Activated CD4-positive, alpha-beta T cell treated with anti-CD3 and anti-CD28 coated beads, Interleukin-2, amount 10 ng/mL, durations not matched to agents 24 days and 14 days (primary cell): ENCODE data around the gene ZNF791. TPM values are rescaled to one million over a fixed set of nuclear protein-coding genes. Genes with fewer than 3 reads are reported as not detected.
"Not testable (repeated sequence)": the region's sequence is repeated elsewhere in the genome, so short reads cannot be mapped to it uniquely, and the experiment has no call there.

Experiments used
- DNase-seq: peaks from one replicate; pipeline ENCODE4 v3.0.0; 2022
- H3K27ac Mint-ChIP-seq: one replicate; pipeline ENCODE4 v1.8.0; 2022; ENCODE audit warnings: mild to moderate bottlenecking, mixed read lengths
- H3K27me3 Mint-ChIP-seq: one replicate; pipeline ENCODE4 v1.8.0; 2022; ENCODE audit warnings: mixed read lengths
- H3K36me3 Mint-ChIP-seq: one replicate; pipeline ENCODE4 v1.8.0; 2022; ENCODE audit warnings: low read depth, mild to moderate bottlenecking, mixed read lengths
- H3K4me1 Mint-ChIP-seq: one replicate; pipeline ENCODE4 v1.8.0; 2021; ENCODE audit warnings: mixed read lengths
- H3K4me3 Mint-ChIP-seq: one replicate; pipeline ENCODE4 v1.8.0; 2022; ENCODE audit warnings: mild to moderate bottlenecking, moderate library complexity, mixed read lengths
- H3K9me3 Mint-ChIP-seq: one replicate; pipeline ENCODE4 v1.8.0; 2021; ENCODE audit warnings: mixed read lengths
- intact Hi-C: fragments of 100-400 bp; cut with micrococcal nuclease; formaldehyde crosslinking; loops from one replicate; pipeline ENCODE4 v1.15.1; 2023
- total RNA-seq: library from RNA; stranded (reverse); gene quantifications from 2 replicates; pipeline ENCODE4 v1.2.3, GENCODE V29; 2022

The ZNF791 gene
- total RNA-seq, 1 donor from 2014 or later = 22.3 TPM

DNA sequence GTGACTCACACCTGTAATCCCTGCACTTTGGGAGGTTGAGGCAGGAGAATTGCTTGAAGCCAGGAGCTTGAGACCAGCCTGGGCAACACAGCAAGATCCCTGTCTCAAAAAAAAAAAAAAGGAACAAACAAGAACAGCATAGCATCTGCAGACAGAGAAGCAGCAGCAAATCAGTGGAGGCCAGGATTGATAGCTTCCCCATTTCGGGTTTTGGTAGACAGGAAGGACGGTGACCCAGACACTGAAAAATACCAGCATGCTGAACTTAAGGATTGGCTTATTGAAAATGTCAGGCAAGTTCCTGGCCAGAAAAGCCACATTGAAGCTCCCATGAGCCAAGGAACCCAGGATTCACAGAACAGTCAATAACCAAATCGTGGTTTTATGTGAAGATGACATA is 3.1 kb upstream of the ZNF791 start:
- H3K9me3 Mint-ChIP-seq = no peaks in the 10 kb centered on the region

DNA sequence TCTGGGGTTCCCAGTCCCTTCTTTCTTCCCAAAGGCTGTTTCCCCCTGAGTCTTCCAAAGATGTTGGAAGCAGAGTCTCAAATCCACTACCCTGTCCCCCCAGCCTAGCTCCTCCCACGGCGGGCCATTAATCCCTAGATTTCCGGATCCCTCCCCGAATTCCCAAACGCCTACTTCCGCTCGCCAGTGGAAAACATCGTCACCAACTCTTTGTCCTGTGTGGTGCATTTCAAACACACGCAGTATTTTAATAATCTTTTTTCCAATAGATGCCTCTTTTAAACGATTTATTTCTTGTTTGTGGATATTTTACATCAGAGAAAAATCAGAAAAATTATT is 610 bp downstream of the ZNF791 start:
- Mint-ChIP-seq H3K27me3 (no peaks in the 10 kb centered on the region), H3K36me3 (peaks cover 43% of the 10 kb centered on the region), H3K9me3 (peaks cover 3% of the 10 kb centered on the region), H3K4me1 (peaks cover 25% of the 10 kb centered on the region), H3K4me3 (peak overlapping the region; percentile 100), H3K27ac (peak overlapping the region; percentile 99)
- DNase-seq = no peak
- intact Hi-C loops = loop anchor here (2.0 kb wide), 1 partner anchor 61 kb away; the partner anchor contains the start of gene ZNF564

More for the DNA sequence above, 3.1 kb upstream of the ZNF791 start:
- Mint-ChIP-seq H3K4me1 (peaks cover 17% of the 10 kb centered on the region), H3K36me3 (peaks cover 28% of the 10 kb centered on the region), H3K4me3 (no peak overlapping the region), H3K27me3 (no peaks in the 10 kb centered on the region), H3K27ac (no peak overlapping the region)
- no peak for DNase-seq
- intact Hi-C loops = no loop called here

- peaks cover 58% of the 10 kb centered on the region for H3K36me3 Mint-ChIP-seq
These were observed 6.9 kb downstream of the ZNF791 start for GRCh38 chr19:12617646-12618045.

DNA sequence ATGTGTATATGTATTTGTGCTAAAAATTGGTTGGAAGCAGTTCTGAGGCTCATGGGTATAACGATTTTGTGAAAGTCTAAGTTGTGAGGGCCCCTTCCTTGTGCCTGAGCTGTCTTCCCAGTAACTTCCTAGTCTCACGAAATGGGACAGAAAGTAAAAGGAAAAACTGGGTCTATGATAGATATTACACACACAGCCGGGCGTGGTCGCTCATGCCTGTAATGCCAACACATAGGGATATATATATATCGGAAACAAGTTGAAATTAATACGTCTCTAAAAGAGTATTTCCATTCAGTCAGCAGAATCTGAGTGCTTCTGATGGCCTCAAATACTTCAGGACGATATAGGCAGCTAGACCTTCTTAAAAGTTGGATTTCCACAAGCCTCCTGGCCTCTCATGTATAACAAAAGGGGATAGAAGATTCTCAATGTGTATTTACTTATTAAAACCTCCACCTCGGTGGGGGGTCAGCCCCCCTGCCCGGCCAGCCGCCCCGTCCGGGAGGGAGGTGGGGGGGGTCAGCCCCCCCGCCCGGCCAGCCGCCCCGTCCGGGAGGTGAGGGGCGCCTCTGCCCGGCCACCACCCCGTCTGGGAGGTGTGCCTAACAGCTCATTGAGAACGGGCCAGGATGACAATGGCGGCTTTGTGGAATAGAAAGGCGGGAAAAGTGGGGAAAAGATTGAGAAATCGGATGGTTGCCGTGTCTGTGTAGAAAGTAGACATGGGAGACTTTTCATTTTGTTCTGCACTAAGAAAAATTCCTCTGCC is 10.7 kb downstream of the ZNF791 start:
- not testable (repeated sequence) for H3K4me1 Mint-ChIP-seq
- H3K36me3 Mint-ChIP-seq = peaks cover 65% of the 10 kb centered on the region

More at GRCh38 chr19:12617646-12618045, 6.9 kb downstream of the ZNF791 start:
- no peak overlapping the region for H3K27ac Mint-ChIP-seq
- peaks cover 17% of the 10 kb centered on the region for H3K4me1 Mint-ChIP-seq
- no peaks in the 10 kb centered on the region for H3K27me3 Mint-ChIP-seq
- no peak overlapping the region for H3K4me3 Mint-ChIP-seq
- intact Hi-C loops = no loop called here
- no peak for DNase-seq
- H3K9me3 Mint-ChIP-seq = peaks cover 3% of the 10 kb centered on the region

GRCh38 chr19:12623361-12624031 is 12.8 kb downstream of the ZNF791 start:
- Mint-ChIP-seq H3K4me3 (no peak overlapping the region), H3K36me3 (peaks cover 74% of the 10 kb centered on the region), H3K27ac (no peak overlapping the region), H3K27me3 (no peaks in the 10 kb centered on the region), H3K9me3 (peaks cover 5% of the 10 kb centered on the region), H3K4me1 (no peaks in the 10 kb centered on the region)
- intact Hi-C loops = no loop called here
- no peak for DNase-seq

More for the DNA sequence above, 10.7 kb downstream of the ZNF791 start:
- H3K27ac Mint-ChIP-seq, DNase-seq, H3K4me3 Mint-ChIP-seq, H3K9me3 Mint-ChIP-seq, H3K27me3 Mint-ChIP-seq, intact Hi-C loops: not testable (repeated sequence)

GRCh38 chr19:12626958-12627357 is 16.2 kb downstream of the ZNF791 start:
- H3K4me1 Mint-ChIP-seq = no peaks in the 10 kb centered on the region
- H3K27me3 Mint-ChIP-seq = no peaks in the 10 kb centered on the region
- H3K27ac Mint-ChIP-seq = no peak overlapping the region
- no peak overlapping the region for H3K4me3 Mint-ChIP-seq
- intact Hi-C loops = no loop called here
- peaks cover 13% of the 10 kb centered on the region for H3K9me3 Mint-ChIP-seq
- DNase-seq = no peak
- H3K36me3 Mint-ChIP-seq = peaks cover 86% of the 10 kb centered on the region

- H3K27ac Mint-ChIP-seq = no peak overlapping the region
- H3K36me3 Mint-ChIP-seq = peaks cover 87% of the 10 kb centered on the region
- H3K4me3 Mint-ChIP-seq = no peak overlapping the region
- peaks cover 13% of the 10 kb centered on the region for H3K9me3 Mint-ChIP-seq
- H3K4me1 Mint-ChIP-seq = no peaks in the 10 kb centered on the region
- H3K27me3 Mint-ChIP-seq = no peaks in the 10 kb centered on the region
- intact Hi-C loops = no loop called here
- no peak for DNase-seq
These were observed 17.6 kb downstream of the ZNF791 start for GRCh38 chr19:12628040-12629022.

- H3K4me3 Mint-ChIP-seq = no peak overlapping the region
- peaks cover 13% of the 10 kb centered on the region for H3K9me3 Mint-ChIP-seq
- H3K27ac Mint-ChIP-seq = no peak overlapping the region
- H3K4me1 Mint-ChIP-seq = no peaks in the 10 kb centered on the region
- no peak for DNase-seq
- H3K27me3 Mint-ChIP-seq = no peaks in the 10 kb centered on the region
- intact Hi-C loops = no loop called here
- H3K36me3 Mint-ChIP-seq = peaks cover 88% of the 10 kb centered on the region
These were observed 18.5 kb downstream of the ZNF791 start for GRCh38 chr19:12629215-12629614.

- intact Hi-C loops = no loop called here
- peaks cover 38% of the 10 kb centered on the region for H3K36me3 Mint-ChIP-seq
- no peak overlapping the region for H3K27ac Mint-ChIP-seq
- peaks cover 13% of the 10 kb centered on the region for H3K4me1 Mint-ChIP-seq
- no peak overlapping the region for H3K4me3 Mint-ChIP-seq
- no peak for DNase-seq
- no peaks in the 10 kb centered on the region for H3K9me3 Mint-ChIP-seq
- H3K27me3 Mint-ChIP-seq = no peaks in the 10 kb centered on the region
These were observed 25.9 kb downstream of the ZNF791 start for GRCh38 chr19:12636631-12637030.

DNA sequence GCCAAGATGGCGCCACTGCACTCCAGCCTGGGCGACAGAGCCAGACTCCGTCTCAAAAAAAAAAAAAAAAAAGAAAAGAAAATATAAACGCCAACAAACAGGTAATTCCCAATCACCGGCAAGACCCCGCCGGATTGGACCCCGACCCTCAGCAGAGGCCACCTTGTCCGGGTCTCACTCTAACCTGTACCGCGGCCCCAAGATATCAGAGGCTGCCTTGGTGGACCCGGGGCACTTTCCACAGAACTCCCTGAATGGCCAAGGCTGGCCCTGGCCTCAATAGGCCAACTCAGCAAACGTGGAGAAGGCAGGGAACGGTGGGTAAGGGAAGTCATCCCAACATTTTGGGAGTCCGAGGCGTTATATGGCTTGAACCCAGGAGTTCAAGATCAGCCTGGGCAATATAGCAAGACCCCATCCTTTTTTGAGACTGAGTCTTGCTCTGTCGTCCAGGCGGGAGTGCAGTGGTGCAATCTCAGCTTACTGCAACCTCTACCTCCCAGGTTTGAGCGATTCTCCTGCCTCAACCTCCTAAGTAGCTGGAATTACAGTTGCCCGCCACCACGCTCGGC is 28.0 kb downstream of the ZNF791 start:
- H3K9me3 Mint-ChIP-seq = no peaks in the 10 kb centered on the region

GRCh38 chr19:12639901-12640613 is 29.3 kb downstream of the ZNF791 start:
- Mint-ChIP-seq H3K27me3 (no peaks in the 10 kb centered on the region), H3K36me3 (peaks cover 21% of the 10 kb centered on the region), H3K4me3 (peak overlapping the region; percentile 61), H3K27ac (peak overlapping the region; percentile 60), H3K4me1 (peaks cover 12% of the 10 kb centered on the region), H3K9me3 (no peaks in the 10 kb centered on the region)
- DNase-seq = peak; percentile 94
- intact Hi-C loops = loop anchor here (1.0 to 2.0 kb wide), 2 partner anchors 27 to 32 kb away; partner anchors contain the start of genes MAN2B1 and WDR83

More for the DNA sequence above, 28.0 kb downstream of the ZNF791 start:
- no peaks in the 10 kb centered on the region for H3K27me3 Mint-ChIP-seq
- no peak for DNase-seq
- H3K27ac Mint-ChIP-seq = no peak overlapping the region
- no peak overlapping the region for H3K4me3 Mint-ChIP-seq
- peaks cover 26% of the 10 kb centered on the region for H3K36me3 Mint-ChIP-seq
- intact Hi-C loops = no loop called here
- peaks cover 13% of the 10 kb centered on the region for H3K4me1 Mint-ChIP-seq

- Mint-ChIP-seq H3K4me3 (no peak overlapping the region), H3K4me1 (peaks cover 9% of the 10 kb centered on the region), H3K9me3 (no peaks in the 10 kb centered on the region), H3K36me3 (peaks cover 23% of the 10 kb centered on the region), H3K27ac (no peak overlapping the region), H3K27me3 (no peaks in the 10 kb centered on the region)
- intact Hi-C loops = loop anchor here (2.0 kb wide), 1 partner anchor 25 kb away; the partner anchor contains the start of genes MAN2B1 and WDR83
- no peak for DNase-seq
These were observed 30.7 kb downstream of the ZNF791 start for GRCh38 chr19:12641456-12641855.

DNA sequence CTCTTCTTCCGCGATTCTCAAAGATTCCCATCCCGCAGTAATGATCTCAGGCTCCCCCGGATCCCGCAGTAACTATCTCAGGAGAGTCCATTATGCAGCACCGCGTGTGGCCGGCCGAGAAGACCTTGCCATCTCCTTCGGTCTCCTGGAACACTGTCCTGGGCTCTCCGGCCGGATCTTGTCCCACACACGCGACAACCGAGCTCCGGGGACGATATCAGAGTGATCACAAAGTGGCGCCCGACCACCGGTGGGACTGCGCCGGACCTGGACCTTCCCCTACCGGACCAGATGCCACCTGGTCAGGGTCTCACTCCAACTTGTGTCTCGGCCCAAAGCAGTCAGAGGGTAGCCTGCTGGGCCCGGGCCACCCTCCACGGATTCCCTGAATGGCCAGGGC is 31.8 kb downstream of the ZNF791 start:
- no peaks in the 10 kb centered on the region for H3K9me3 Mint-ChIP-seq
- H3K4me1 Mint-ChIP-seq = peaks cover 10% of the 10 kb centered on the region
- DNase-seq = no peak
- H3K36me3 Mint-ChIP-seq = peaks cover 25% of the 10 kb centered on the region
- H3K27ac Mint-ChIP-seq = no peak overlapping the region
- H3K27me3 Mint-ChIP-seq = no peaks in the 10 kb centered on the region
- intact Hi-C loops = no loop called here
- H3K4me3 Mint-ChIP-seq = no peak overlapping the region
